Large intestine (tissue), 3 donors: Measurements from ENCODE around the gene ERFE. TPM values are rescaled to one million over a fixed set of nuclear protein-coding genes. Genes with fewer than 3 reads are reported as not detected.

ENCODE experiments used
- DNase-seq, 2 donors: peaks; one replicate each; pipeline versions ENCODE4 v3.0.0 to v3.0.0-alpha.2; 2013
- H3K27ac ChIP-seq: one replicate; pipeline ENCODE4 v1.5.1; 2013; ENCODE audit warnings: low read length
- H3K27me3 ChIP-seq: 2 replicates; pipeline ENCODE4 v1.6.1; 2013; ENCODE audit warnings: low read length; ENCODE audit not compliant: control insufficient read depth, insufficient read depth
- H3K36me3 ChIP-seq: 2 replicates; pipeline ENCODE4 v1.6.1; 2013; ENCODE audit warnings: low read length; ENCODE audit not compliant: control insufficient read depth, insufficient read depth
- H3K4me1 ChIP-seq: one replicate; pipeline ENCODE4 v1.6.1; 2013; ENCODE audit warnings: low read length; ENCODE audit not compliant: control insufficient read depth, insufficient read depth
- H3K4me3 ChIP-seq: one replicate; pipeline ENCODE4 v1.5.1; 2013; ENCODE audit warnings: low read length
- H3K9me3 ChIP-seq: one replicate; pipeline ENCODE4 v1.6.1; 2013; ENCODE audit warnings: mild to moderate bottlenecking, low read depth, low read length, moderate library complexity; ENCODE audit not compliant: control insufficient read depth
- WGBS: methylation state at CpG from one replicate; pipeline ENCODE4 v1.1.5; 2013; ENCODE audit warnings: low lambda C conversion rate; ENCODE audit not compliant: insufficient coverage; 5-methylcytosine and 5-hydroxymethylcytosine counted together
- polyA plus RNA-seq: library from polyadenylated mRNA; unstranded; fragments of 120-200 nt; gene quantifications from one replicate; pipeline ENCODE4 v1.2.1, GENCODE V29; 2013

The ERFE gene
- polyA plus RNA-seq, 1 donor: 0.94 TPM

DNA sequence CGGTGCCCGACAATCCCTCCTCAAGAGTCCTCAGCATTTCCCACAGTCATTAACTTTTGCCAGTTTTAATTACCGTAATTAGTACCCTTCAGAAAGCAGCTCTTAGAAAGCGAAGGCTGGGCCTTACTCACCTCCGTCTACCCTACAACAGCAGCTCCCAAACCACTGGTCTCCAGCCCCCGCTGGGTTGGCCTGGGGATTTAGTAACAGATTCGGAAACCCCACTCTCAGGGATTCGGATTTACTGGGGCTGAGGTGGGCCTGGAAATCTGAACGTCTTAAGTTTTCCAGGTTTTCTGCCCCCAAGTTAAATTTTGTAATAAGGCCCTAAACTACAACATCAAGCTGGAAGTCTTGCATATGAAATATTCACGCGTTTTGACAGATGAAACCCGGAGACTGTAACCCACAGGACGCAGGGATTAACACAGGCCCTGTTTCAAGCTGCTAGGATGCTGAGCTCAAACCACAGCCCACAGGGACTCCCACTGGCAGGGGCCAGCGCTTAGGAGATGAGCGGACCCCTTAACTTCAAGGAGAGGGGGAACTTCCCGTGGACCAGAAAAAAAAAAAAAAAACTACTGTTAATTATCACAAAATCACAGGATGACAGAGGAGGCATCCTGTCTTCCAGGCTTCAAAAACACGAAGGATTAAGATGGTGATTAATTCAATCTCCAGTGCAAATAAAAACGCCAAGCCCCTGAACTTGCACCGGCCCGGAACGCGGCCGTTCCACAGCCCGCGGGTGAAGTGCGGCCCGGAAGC is 43.7 kb downstream of the ERFE start:
- Histone ChIP-seq H3K36me3 (no peaks in the 10 kb centered on the region), H3K4me1 (peaks cover 5% of the 10 kb centered on the region), H3K9me3 (no peaks in the 10 kb centered on the region), H3K27ac (peak overlapping the region; percentile 42), H3K4me3 (peak overlapping the region; percentile 61), H3K27me3 (no peaks in the 10 kb centered on the region)
- 0% methylated on average over 1 of the region's 27 CpGs for WGBS
- DNase-seq: peak in 1 of 2 donors; percentile 24

- Histone ChIP-seq H3K36me3 (no peaks in the 10 kb centered on the region), H3K27ac (peak within 1 kb of the TSS; percentile 61), H3K27me3 (no peaks in the 10 kb centered on the region), H3K4me3 (peak within 1 kb of the TSS; percentile 61), H3K4me1 (peaks cover 5% of the 10 kb centered on the region), H3K9me3 (no peaks in the 10 kb centered on the region)
- peak; percentile 79 to 91 for DNase-seq
- WGBS: no CpG with 5 or more reads among the region's 126 CpGs
Observed at GRCh38 chr2:238203094-238203972, 44.6 kb downstream of the ERFE start, which contains the start of gene ILKAP. TSS of gene ILKAP (minus strand) at chr2:238203695. CDS start at chr2:238203553, 142 bp downstream.

DNA sequence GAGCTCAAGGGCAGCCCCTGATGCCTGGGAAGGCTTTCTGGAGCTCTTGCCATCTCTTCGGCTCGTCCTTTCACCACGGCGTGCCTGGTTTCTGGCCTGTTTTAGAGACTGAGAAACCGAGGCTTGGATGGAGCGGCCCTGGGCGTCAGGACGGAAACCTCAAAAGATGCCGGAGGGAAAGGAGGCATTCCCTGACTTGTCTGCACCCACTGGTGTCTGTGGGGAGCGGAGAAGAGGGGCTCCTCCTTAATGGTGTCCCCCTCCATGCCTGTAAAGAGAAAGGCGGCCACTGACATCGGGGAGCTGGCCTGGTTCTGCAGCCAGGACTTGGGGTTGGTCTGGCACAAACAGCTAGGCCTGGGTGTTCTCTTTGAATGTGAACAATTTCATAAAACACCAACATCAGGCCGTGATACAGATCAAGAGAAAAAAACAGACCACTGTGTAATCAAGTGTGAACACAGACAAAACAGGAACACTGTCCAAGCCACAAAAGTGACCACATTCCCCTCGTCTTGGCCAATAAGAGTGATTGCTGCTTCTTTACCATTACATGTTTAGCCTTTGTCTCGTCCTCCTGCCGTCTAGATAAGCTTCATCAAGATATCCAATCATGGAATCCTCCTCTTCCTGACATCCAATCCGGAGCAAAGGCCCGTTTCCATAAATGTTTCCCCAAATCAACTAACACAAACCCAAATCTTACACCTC is 45.4 kb downstream of the ERFE start:
- 92% methylated on average over 2 of the region's 18 CpGs for WGBS

DNA sequence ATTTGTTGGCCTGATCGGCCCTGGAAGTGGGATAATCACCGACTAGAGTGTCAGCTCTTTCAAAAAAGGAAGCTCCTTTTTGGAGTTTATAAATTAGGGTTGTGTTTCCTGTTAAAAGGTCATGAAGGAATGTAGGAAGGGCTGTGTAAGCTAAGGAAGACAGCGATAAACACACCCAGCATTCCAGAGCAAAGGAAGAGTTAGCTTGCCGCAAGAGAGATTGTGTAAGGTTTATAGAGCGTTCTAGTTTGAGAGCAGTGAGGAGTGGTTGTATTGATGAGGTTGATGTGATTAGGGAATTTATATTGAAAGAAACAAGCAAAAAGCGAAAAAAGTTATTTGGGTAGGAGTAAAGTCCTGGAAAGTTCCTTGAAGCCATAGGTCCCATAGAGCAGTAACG is 48.2 kb downstream of the ERFE start:
- H3K27ac ChIP-seq: no peak overlapping the region

More for the DNA sequence above, 45.4 kb downstream of the ERFE start:
- Histone ChIP-seq H3K4me3 (peak overlapping the region; percentile 50), H3K4me1 (peaks cover 5% of the 10 kb centered on the region), H3K9me3 (no peaks in the 10 kb centered on the region), H3K36me3 (no peaks in the 10 kb centered on the region), H3K27me3 (no peaks in the 10 kb centered on the region), H3K27ac (peak overlapping the region; percentile 61)
- DNase-seq: no peak

GRCh38 chr2:238216651-238217184 is 57.9 kb downstream of the ERFE start:
- Histone ChIP-seq H3K27ac (no peak overlapping the region), H3K9me3 (no peaks in the 10 kb centered on the region), H3K27me3 (no peaks in the 10 kb centered on the region), H3K4me3 (no peak overlapping the region), H3K4me1 (no peaks in the 10 kb centered on the region), H3K36me3 (no peaks in the 10 kb centered on the region)
- no CpG with 5 or more reads among the region's 2 CpGs for WGBS
- no peak for DNase-seq

More for the DNA sequence above, 48.2 kb downstream of the ERFE start:
- 67% methylated on average over 3 of the region's 7 CpGs for WGBS
- peaks cover 3% of the 10 kb centered on the region for H3K27me3 ChIP-seq
- no peaks in the 10 kb centered on the region for H3K36me3 ChIP-seq
- H3K9me3 ChIP-seq: no peaks in the 10 kb centered on the region
- no peak overlapping the region for H3K4me3 ChIP-seq
- no peak for DNase-seq
- H3K4me1 ChIP-seq: peaks cover 5% of the 10 kb centered on the region

Other genes starting within 250 kb of the ERFE start
- 44.7 TPM for gene UBE2F, start 192.0 kb upstream of the ERFE start, polyA plus RNA-seq
- 21.5 TPM for gene SCLY, start 98.0 kb upstream of the ERFE start, polyA plus RNA-seq
- 1.5 TPM for gene ESPNL, start 58.6 kb upstream of the ERFE start, polyA plus RNA-seq
- gene KLHL30, start 20.3 kb upstream of the ERFE start, polyA plus RNA-seq: 0.12 TPM
- gene ILKAP, start 44.7 kb downstream of the ERFE start, polyA plus RNA-seq: 47.1 TPM
- gene HES6, start 81.1 kb downstream of the ERFE start, polyA plus RNA-seq: 24.4 TPM
- gene PER2, start 129.6 kb downstream of the ERFE start, polyA plus RNA-seq: 13.5 TPM
- gene TRAF3IP1, start 161.5 kb downstream of the ERFE start, polyA plus RNA-seq: 10.6 TPM